ENCODE data around the gene ELF2.

Gene ELF2

GRCh38 chr4:139144161-139144859, 32.7 kb downstream of the ELF2 start:
- no peaks in the 10 kb centered on the region; the same call in 1 of the 2 replicates for H3K36me3 ChIP-seq (ENCODE audit: control insufficient read depth, insufficient read depth, low read length)
- peaks cover 7% of the 10 kb centered on the region; the same call in 1 of the 2 replicates for H3K9me3 ChIP-seq (ENCODE audit: control insufficient read depth, insufficient read depth, low read depth, low read length)
- 0 out of 2 replicates have a peak overlapping the region, but pooled peaks have one; percentile 3 for H3K27ac ChIP-seq (ENCODE audit: low read depth, low read length)
- no peak overlapping the region for H3K9ac ChIP-seq (ENCODE audit: low read length)
- peak overlapping the region; percentile 24; the same call in 1 of the 2 replicates for H3K4me3 ChIP-seq (ENCODE audit: low read depth, low read length)
- peaks cover 40% of the 10 kb centered on the region for H3K4me1 ChIP-seq (ENCODE audit: control insufficient read depth, insufficient read depth, low read length)
- no peaks in the 10 kb centered on the region for H3K27me3 ChIP-seq (ENCODE audit: control insufficient read depth, insufficient read depth, low read length)

- Histone ChIP-seq H3K27me3 (ENCODE audit: control insufficient read depth, insufficient read depth, low read length) (no peaks in the 10 kb centered on the region), H3K9ac (ENCODE audit: low read length) (no peak overlapping the region), H3K27ac (ENCODE audit: low read depth, low read length) (no peak overlapping the region), H3K4me3 (ENCODE audit: low read depth, low read length) (no peak overlapping the region), H3K4me1 (ENCODE audit: control insufficient read depth, insufficient read depth, low read length) (peaks cover 40% of the 10 kb centered on the region), H3K36me3 (ENCODE audit: control insufficient read depth, insufficient read depth, low read length) (peaks cover under 1% of the 10 kb centered on the region; the same call in 1 of the 2 replicates), H3K9me3 (ENCODE audit: control insufficient read depth, insufficient read depth, low read depth, low read length) (peaks cover 7% of the 10 kb centered on the region; the same call in 1 of the 2 replicates)
These were observed 34.0 kb downstream of the ELF2 start for GRCh38 chr4:139142980-139143379.

- H3K4me1 ChIP-seq (ENCODE audit: control insufficient read depth, insufficient read depth, low read length): peaks cover 40% of the 10 kb centered on the region
- H3K27me3 ChIP-seq (ENCODE audit: control insufficient read depth, insufficient read depth, low read length): no peaks in the 10 kb centered on the region
- no peak overlapping the region for H3K27ac ChIP-seq (ENCODE audit: low read depth, low read length)
- no peak overlapping the region for H3K9ac ChIP-seq (ENCODE audit: low read length)
- H3K9me3 ChIP-seq (ENCODE audit: control insufficient read depth, insufficient read depth, low read depth, low read length): peaks cover 5% of the 10 kb centered on the region; the same call in 1 of the 2 replicates
- H3K36me3 ChIP-seq (ENCODE audit: control insufficient read depth, insufficient read depth, low read length): peaks cover 9% of the 10 kb centered on the region
- no peak overlapping the region for H3K4me3 ChIP-seq (ENCODE audit: low read depth, low read length)
These were observed 34.9 kb downstream of the ELF2 start for GRCh38 chr4:139142087-139142486.

- Histone ChIP-seq H3K27ac (ENCODE audit: low read depth, low read length) (no peak overlapping the region), H3K9me3 (ENCODE audit: control insufficient read depth, insufficient read depth, low read depth, low read length) (no peaks in the 10 kb centered on the region), H3K4me1 (ENCODE audit: control insufficient read depth, insufficient read depth, low read length) (peaks cover 19% of the 10 kb centered on the region), H3K4me3 (ENCODE audit: low read depth, low read length) (no peak overlapping the region), H3K9ac (ENCODE audit: low read length) (no peak overlapping the region), H3K36me3 (ENCODE audit: control insufficient read depth, insufficient read depth, low read length) (peaks cover 20% of the 10 kb centered on the region), H3K27me3 (ENCODE audit: control insufficient read depth, insufficient read depth, low read length) (no peaks in the 10 kb centered on the region)
These were observed 39.3 kb downstream of the ELF2 start for GRCh38 chr4:139137763-139138162.

GRCh38 chr4:139134403-139134802, 42.6 kb downstream of the ELF2 start:
- Histone ChIP-seq H3K9me3 (ENCODE audit: control insufficient read depth, insufficient read depth, low read depth, low read length) (no peaks in the 10 kb centered on the region), H3K27ac (ENCODE audit: low read depth, low read length) (no peak overlapping the region), H3K9ac (ENCODE audit: low read length) (no peak overlapping the region), H3K36me3 (ENCODE audit: control insufficient read depth, insufficient read depth, low read length) (peaks cover 23% of the 10 kb centered on the region), H3K4me3 (ENCODE audit: low read depth, low read length) (no peak overlapping the region), H3K27me3 (ENCODE audit: control insufficient read depth, insufficient read depth, low read length) (no peaks in the 10 kb centered on the region), H3K4me1 (ENCODE audit: control insufficient read depth, insufficient read depth, low read length) (peaks cover 24% of the 10 kb centered on the region)

- Histone ChIP-seq H3K9me3 (ENCODE audit: control insufficient read depth, insufficient read depth, low read depth, low read length) (no peaks in the 10 kb centered on the region), H3K27ac (ENCODE audit: low read depth, low read length) (no peak overlapping the region), H3K4me1 (ENCODE audit: control insufficient read depth, insufficient read depth, low read length) (peaks cover 27% of the 10 kb centered on the region), H3K9ac (ENCODE audit: low read length) (no peak overlapping the region), H3K36me3 (ENCODE audit: control insufficient read depth, insufficient read depth, low read length) (peaks cover 17% of the 10 kb centered on the region), H3K27me3 (ENCODE audit: control insufficient read depth, insufficient read depth, low read length) (no peaks in the 10 kb centered on the region), H3K4me3 (ENCODE audit: low read depth, low read length) (no peak overlapping the region)
These were observed 45.7 kb downstream of the ELF2 start for GRCh38 chr4:139131209-139131870.

GRCh38 chr4:139129206-139129605, 47.8 kb downstream of the ELF2 start:
- Histone ChIP-seq H3K27ac (ENCODE audit: low read depth, low read length) (no peak overlapping the region), H3K4me1 (ENCODE audit: control insufficient read depth, insufficient read depth, low read length) (peaks cover 27% of the 10 kb centered on the region), H3K9ac (ENCODE audit: low read length) (no peak overlapping the region), H3K27me3 (ENCODE audit: control insufficient read depth, insufficient read depth, low read length) (no peaks in the 10 kb centered on the region), H3K4me3 (ENCODE audit: low read depth, low read length) (no peak overlapping the region), H3K9me3 (ENCODE audit: control insufficient read depth, insufficient read depth, low read depth, low read length) (no peaks in the 10 kb centered on the region), H3K36me3 (ENCODE audit: control insufficient read depth, insufficient read depth, low read length) (peaks cover 17% of the 10 kb centered on the region)

- no peak overlapping the region for H3K4me3 ChIP-seq (ENCODE audit: low read depth, low read length)
- no peaks in the 10 kb centered on the region for H3K27me3 ChIP-seq (ENCODE audit: control insufficient read depth, insufficient read depth, low read length)
- peaks cover 23% of the 10 kb centered on the region for H3K4me1 ChIP-seq (ENCODE audit: control insufficient read depth, insufficient read depth, low read length)
- H3K9ac ChIP-seq (ENCODE audit: low read length): no peak overlapping the region
- peaks cover 10% of the 10 kb centered on the region for H3K36me3 ChIP-seq (ENCODE audit: control insufficient read depth, insufficient read depth, low read length)
- no peaks in the 10 kb centered on the region for H3K9me3 ChIP-seq (ENCODE audit: control insufficient read depth, insufficient read depth, low read depth, low read length)
- no peak overlapping the region for H3K27ac ChIP-seq (ENCODE audit: low read depth, low read length)
These were observed 50.1 kb downstream of the ELF2 start for GRCh38 chr4:139126898-139127297.

- no peaks in the 10 kb centered on the region for H3K9me3 ChIP-seq (ENCODE audit: control insufficient read depth, insufficient read depth, low read depth, low read length)
- no peak overlapping the region for H3K4me3 ChIP-seq (ENCODE audit: low read depth, low read length)
- peaks cover 15% of the 10 kb centered on the region for H3K36me3 ChIP-seq (ENCODE audit: control insufficient read depth, insufficient read depth, low read length)
- no peaks in the 10 kb centered on the region for H3K4me1 ChIP-seq (ENCODE audit: control insufficient read depth, insufficient read depth, low read length)
- no peak overlapping the region for H3K9ac ChIP-seq (ENCODE audit: low read length)
- no peak overlapping the region for H3K27ac ChIP-seq (ENCODE audit: low read depth, low read length)
- H3K27me3 ChIP-seq (ENCODE audit: control insufficient read depth, insufficient read depth, low read length): no peaks in the 10 kb centered on the region
These were observed 53.1 kb downstream of the ELF2 start for GRCh38 chr4:139123910-139124309.

GRCh38 chr4:139118365-139118764, 58.7 kb downstream of the ELF2 start:
- peaks cover 26% of the 10 kb centered on the region for H3K36me3 ChIP-seq (ENCODE audit: control insufficient read depth, insufficient read depth, low read length)
- H3K9me3 ChIP-seq (ENCODE audit: control insufficient read depth, insufficient read depth, low read depth, low read length): no peaks in the 10 kb centered on the region
- 0 out of 2 replicates have a peak overlapping the region, but pooled peaks have one; percentile 10 for H3K27ac ChIP-seq (ENCODE audit: low read depth, low read length)
- H3K9ac ChIP-seq (ENCODE audit: low read length): no peak overlapping the region
- no peaks in the 10 kb centered on the region for H3K27me3 ChIP-seq (ENCODE audit: control insufficient read depth, insufficient read depth, low read length)
- H3K4me1 ChIP-seq (ENCODE audit: control insufficient read depth, insufficient read depth, low read length): no peaks in the 10 kb centered on the region
- H3K4me3 ChIP-seq (ENCODE audit: low read depth, low read length): no peak overlapping the region

GRCh38 chr4:139115226-139115625, 61.8 kb downstream of the ELF2 start:
- Histone ChIP-seq H3K9me3 (ENCODE audit: control insufficient read depth, insufficient read depth, low read depth, low read length) (no peaks in the 10 kb centered on the region), H3K9ac (ENCODE audit: low read length) (no peak overlapping the region), H3K4me1 (ENCODE audit: control insufficient read depth, insufficient read depth, low read length) (no peaks in the 10 kb centered on the region)

More at GRCh38 chr4:139115226-139115625, 61.8 kb downstream of the ELF2 start:
- H3K27me3 ChIP-seq (ENCODE audit: control insufficient read depth, insufficient read depth, low read length): no peaks in the 10 kb centered on the region
- H3K27ac ChIP-seq (ENCODE audit: low read depth, low read length): no peak overlapping the region
- H3K4me3 ChIP-seq (ENCODE audit: low read depth, low read length): no peak overlapping the region
- H3K36me3 ChIP-seq (ENCODE audit: control insufficient read depth, insufficient read depth, low read length): peaks cover 26% of the 10 kb centered on the region

Data from HUES6 (cell line).